ENCODE measurements around the gene TOR3A.

Gene TOR3A

DNA sequence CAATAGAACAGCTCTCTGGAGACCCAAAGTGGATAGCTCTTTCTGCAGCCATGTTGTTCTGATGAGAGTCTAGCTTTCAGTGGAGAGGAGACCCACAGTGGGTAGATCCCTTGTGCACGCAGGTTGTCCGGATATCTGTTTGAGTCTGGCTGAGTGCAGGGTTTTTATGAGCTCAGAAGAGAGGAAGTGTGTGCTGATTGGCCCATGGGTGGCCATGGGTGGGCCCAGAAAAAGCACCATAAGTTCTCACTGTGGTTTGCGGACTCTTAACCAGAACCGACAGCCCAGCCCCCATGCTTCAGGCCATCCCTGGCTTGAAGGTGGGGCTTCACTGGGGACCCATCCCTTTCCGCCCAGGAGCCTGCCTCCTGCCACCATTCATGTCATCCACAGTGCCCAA is 39.2 kb upstream of the TOR3A start:
- H3K4me3 ChIP-seq (replicated peaks in 1 of 2; ENCODE audit: low read depth in 2 of 2, low read length in 2 of 2), result no peak overlapping the region
- TF ChIP-seq, protein P1, sequence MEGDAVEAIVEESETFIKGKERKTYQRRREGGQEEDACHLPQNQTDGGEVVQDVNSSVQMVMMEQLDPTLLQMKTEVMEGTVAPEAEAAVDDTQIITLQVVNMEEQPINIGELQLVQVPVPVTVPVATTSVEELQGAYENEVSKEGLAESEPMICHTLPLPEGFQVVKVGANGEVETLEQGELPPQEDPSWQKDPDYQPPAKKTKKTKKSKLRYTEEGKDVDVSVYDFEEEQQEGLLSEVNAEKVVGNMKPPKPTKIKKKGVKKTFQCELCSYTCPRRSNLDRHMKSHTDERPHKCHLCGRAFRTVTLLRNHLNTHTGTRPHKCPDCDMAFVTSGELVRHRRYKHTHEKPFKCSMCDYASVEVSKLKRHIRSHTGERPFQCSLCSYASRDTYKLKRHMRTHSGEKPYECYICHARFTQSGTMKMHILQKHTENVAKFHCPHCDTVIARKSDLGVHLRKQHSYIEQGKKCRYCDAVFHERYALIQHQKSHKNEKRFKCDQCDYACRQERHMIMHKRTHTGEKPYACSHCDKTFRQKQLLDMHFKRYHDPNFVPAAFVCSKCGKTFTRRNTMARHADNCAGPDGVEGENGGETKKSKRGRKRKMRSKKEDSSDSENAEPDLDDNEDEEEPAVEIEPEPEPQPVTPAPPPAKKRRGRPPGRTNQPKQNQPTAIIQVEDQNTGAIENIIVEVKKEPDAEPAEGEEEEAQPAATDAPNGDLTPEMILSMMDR (IDR thresholded peaks at IDR 0.05; ENCODE audit: low read depth, low read length), result no peak
- no peak for DNase-seq (ENCODE audit: low read depth in 2 of 2)

DNA sequence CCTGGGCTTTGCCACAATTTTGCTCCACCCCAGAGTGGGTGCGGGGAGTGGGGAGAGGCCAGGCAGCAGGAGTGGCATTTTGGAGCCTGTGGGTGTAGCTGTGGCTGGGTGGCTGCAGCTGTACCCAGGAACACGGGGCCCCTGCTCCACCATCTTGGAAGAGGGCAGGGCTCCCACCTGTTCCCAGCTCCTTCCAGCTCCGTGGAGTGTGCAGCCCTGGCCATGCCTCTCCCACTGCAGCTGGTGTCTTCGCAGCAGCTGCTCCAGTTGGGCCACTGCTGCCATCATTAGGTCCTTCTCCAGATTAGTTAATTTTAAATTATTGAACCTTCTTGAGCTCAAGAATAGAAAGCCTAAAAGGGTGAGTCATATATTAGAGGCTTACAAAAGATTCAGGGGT is 38.6 kb upstream of the TOR3A start:
- TF ChIP-seq, protein P1 (IDR thresholded peaks at IDR 0.05; ENCODE audit: low read depth, low read length), result no peak
- DNase-seq (ENCODE audit: low read depth in 2 of 2), result no peak
- no peak overlapping the region for H3K4me3 ChIP-seq (replicated peaks in 1 of 2; ENCODE audit: low read depth in 2 of 2, low read length in 2 of 2)

DNA sequence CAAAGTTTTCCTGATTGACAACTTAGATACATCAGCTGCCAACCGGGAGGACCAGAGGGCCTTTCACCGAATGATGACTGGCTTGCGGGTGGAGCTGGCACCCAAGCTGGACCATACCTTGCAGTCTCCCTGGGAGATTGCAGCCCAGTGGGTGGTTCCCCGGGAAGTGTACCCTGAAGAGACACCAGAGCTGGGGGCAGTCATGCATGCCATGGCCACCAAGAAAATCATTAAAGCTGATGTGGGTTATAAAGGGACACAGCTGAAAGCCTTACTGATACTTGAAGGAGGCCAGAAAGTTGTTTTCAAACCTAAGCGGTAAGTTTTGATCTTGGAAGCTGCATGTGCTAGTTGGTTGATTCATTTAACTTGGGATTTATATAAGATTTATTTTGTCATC is 38.0 kb upstream of the TOR3A start:
- no peak for DNase-seq (ENCODE audit: low read depth in 2 of 2)
- H3K4me3 ChIP-seq (replicated peaks in 1 of 2; ENCODE audit: low read depth in 2 of 2, low read length in 2 of 2), result no peak overlapping the region
- TF ChIP-seq, protein P1 (IDR thresholded peaks at IDR 0.05; ENCODE audit: low read depth, low read length), result no peak

DNA sequence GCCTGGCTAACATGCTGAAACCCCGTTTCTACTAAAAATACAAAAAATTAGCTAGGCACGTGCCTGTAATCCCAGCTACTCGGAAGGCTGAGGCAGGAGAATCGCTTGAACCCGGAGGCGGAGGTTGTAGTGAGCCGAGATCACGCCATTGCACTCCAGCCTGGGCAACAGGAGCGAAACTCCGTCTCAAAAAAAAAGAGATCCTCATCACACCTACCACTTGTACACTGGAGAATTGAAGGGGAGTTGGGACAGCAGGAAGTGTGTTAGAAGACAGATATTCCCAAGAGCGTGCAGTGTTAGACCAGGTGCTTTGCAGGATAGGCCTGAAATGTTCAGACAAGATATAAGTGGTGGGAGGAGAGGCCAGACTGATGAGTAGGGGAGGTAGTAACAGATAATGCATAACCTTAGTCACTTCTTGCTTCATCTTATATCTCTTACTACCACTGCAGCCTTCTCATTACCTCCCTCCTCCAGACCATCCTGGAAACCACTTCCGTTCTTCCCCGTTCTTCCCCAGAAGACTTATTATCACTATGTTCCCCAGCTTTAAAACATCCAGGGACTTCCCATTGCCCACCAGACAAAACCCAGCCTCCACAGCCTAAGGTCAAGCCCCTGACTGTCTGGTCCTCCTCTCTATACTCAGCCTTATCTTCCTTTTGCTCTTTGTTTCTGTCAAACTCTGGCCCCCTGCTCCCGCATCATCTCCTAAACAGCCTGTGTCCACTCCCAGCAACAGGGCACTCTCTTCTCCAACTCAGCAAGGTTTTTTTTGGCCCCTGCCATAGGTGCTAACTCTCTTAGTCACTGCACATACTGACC is 34.8 kb upstream of the TOR3A start:
- no peak overlapping the region for H3K4me3 ChIP-seq (replicated peaks in 1 of 2; ENCODE audit: low read depth in 2 of 2, low read length in 2 of 2)
- DNase-seq (ENCODE audit: low read depth in 2 of 2), result peak in 1 of 2 donors; percentile 20
- TF ChIP-seq, protein P1 (IDR thresholded peaks at IDR 0.05; ENCODE audit: low read depth, low read length), result no peak

DNA sequence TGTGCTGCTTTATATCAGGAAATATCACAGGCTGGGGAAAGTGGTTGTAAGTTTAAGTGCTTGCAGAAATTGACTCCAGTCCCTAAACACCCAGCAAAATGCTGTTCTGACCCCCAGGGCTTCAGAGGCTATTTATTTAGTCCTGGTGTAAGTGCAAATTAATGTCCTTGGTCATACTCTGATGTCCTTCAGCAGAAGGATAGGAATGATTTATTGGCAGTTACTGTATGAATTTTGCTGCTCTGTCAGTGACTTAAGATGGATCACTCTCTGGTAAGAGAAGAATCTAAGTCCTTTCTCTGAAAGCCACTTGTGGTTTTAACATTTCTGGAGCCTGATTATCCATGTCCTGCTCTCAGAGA is 34.3 kb upstream of the TOR3A start:
- H3K4me3 ChIP-seq (replicated peaks in 1 of 2; ENCODE audit: low read depth in 2 of 2, low read length in 2 of 2), result no peak overlapping the region
- TF ChIP-seq, protein P1 (IDR thresholded peaks at IDR 0.05; ENCODE audit: low read depth, low read length), result no peak
- no peak for DNase-seq (ENCODE audit: low read depth in 2 of 2)

DNA sequence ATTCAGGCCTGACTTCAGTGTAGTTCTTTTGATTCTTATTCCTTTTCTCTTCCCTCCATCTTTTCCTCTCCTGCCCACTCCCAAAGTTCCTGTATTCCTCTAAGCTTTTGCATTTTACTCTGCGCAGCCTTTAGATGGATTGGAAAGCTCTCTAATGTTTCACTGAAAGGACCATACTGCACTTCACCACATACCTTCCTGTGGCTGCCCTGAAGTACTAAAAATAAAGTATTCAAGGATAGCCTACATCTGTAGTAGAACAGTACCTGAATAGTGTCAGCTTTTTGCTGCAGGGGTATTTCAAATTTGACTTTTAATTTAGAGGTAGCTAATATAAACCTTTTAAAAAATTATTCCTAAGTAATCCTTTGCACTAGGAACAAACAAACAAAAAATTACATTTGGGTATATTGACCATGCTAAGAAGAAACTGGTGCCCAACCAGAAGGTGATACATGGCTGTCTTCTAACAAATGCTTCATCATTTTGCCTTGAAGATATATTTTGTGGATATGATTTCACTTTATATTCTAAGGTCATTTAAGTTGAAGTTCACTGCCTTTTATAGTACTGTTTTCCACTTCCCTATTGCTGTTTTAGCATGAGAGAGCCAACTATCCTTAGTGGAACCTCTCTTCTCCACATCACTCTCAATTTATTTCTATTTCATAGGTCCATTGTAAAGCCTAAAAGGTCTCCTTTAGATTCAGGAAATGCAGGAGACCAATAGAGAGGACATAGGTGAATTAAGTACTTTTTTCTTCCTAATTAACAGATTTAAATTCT is 33.3 kb upstream of the TOR3A start:
- no peak overlapping the region for H3K4me3 ChIP-seq (replicated peaks in 1 of 2; ENCODE audit: low read depth in 2 of 2, low read length in 2 of 2)
- TF ChIP-seq, protein P1 (IDR thresholded peaks at IDR 0.05; ENCODE audit: low read depth, low read length), result no peak
- no peak for DNase-seq (ENCODE audit: low read depth in 2 of 2)
